ENCODE data around the gene HINT3. TPM values are rescaled to one million over a fixed set of nuclear protein-coding genes. Genes with fewer than 3 reads are reported as not detected.
"Not testable (repeated sequence)": the region's sequence is repeated elsewhere in the genome, so short reads cannot be mapped to it uniquely, and the experiment has no call there.

Gene HINT3
- total and polyA plus RNA-seq, 2 donors (not counting 3 experiments of a cell fraction or from before 2014, with no cell fraction given): 1.8 to 8.4 TPM

- no peak overlapping the region for H3K4me2 ChIP-seq (ENCODE audit: insufficient read depth, low read length)
- dilution Hi-C loops (cut with MboI; ENCODE audit: extremely low pct_ligation_motif_present, low sequenced_read_pairs) (no loop called here), intact Hi-C loops (cut with micrococcal nuclease) (no loop called here)
- H3K4me3 ChIP-seq (replicated peaks in 1 of 3; ENCODE audit: insufficient read depth in 1 of 3, low read depth in 1 of 3, low read length in 3 of 3): no peak overlapping the region
- H3K9ac ChIP-seq (replicated peaks; ENCODE audit: extremely low read depth, insufficient read depth, low read length): no peak overlapping the region
- H3K27me3 ChIP-seq (ENCODE audit: control insufficient read depth in 2 of 2, insufficient read depth in 2 of 2, low read length in 2 of 2): no peaks in the 10 kb centered on the region
- TF ChIP-seq GATA2 (IDR thresholded peaks at IDR 0.05; ENCODE audit: insufficient read depth, insufficient read length, low read depth, low read length) (no peak), EZH2 (IDR thresholded peaks at IDR 0.05; ENCODE audit: borderline replicate concordance, low read depth, low read length, severe bottlenecking) (no peak), JUN (IDR thresholded peaks at IDR 0.05; ENCODE audit: borderline replicate concordance, insufficient read depth, insufficient read length, low read depth) (no peak), POLR2AphosphoS5 (IDR thresholded peaks at IDR 0.05; ENCODE audit: insufficient read depth, low read depth, low read length) (no peak), MYC (IDR thresholded peaks at IDR 0.05; ENCODE audit: low read depth, low read length) (no peak)
- TF ChIP-seq, protein P1, sequence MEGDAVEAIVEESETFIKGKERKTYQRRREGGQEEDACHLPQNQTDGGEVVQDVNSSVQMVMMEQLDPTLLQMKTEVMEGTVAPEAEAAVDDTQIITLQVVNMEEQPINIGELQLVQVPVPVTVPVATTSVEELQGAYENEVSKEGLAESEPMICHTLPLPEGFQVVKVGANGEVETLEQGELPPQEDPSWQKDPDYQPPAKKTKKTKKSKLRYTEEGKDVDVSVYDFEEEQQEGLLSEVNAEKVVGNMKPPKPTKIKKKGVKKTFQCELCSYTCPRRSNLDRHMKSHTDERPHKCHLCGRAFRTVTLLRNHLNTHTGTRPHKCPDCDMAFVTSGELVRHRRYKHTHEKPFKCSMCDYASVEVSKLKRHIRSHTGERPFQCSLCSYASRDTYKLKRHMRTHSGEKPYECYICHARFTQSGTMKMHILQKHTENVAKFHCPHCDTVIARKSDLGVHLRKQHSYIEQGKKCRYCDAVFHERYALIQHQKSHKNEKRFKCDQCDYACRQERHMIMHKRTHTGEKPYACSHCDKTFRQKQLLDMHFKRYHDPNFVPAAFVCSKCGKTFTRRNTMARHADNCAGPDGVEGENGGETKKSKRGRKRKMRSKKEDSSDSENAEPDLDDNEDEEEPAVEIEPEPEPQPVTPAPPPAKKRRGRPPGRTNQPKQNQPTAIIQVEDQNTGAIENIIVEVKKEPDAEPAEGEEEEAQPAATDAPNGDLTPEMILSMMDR (IDR thresholded peaks at IDR 0.05; ENCODE audit: extremely low read depth in 1 of 2, insufficient read depth in 1 of 2, low read depth in 1 of 2, low read length in 2 of 2): no peak
- H4K20me1 ChIP-seq (replicated peaks; ENCODE audit: control insufficient read depth, extremely low read depth, insufficient read depth, low read length): no peaks in the 10 kb centered on the region
- ChIA-PET POLR2A (no interaction called here), CTCF (no interaction called here)
- no peaks in the 10 kb centered on the region for H3K79me2 ChIP-seq (ENCODE audit: control insufficient read depth, insufficient read depth, low read length)
- H3K4me1 ChIP-seq (ENCODE audit: control insufficient read depth, extremely low read depth, insufficient read depth, low read length): no peaks in the 10 kb centered on the region
- H3K27ac ChIP-seq (ENCODE audit: insufficient read depth, low read depth, low read length): no peak overlapping the region
- peaks cover 0 to 2% of the 10 kb centered on the region in 2 experiments for H3K36me3 ChIP-seq (ENCODE audit: control insufficient read depth in 2 of 2, extremely low read depth in 1 of 2, insufficient read depth in 2 of 2, low read length in 2 of 2)
- no peaks in the 10 kb centered on the region for H3K9me1 ChIP-seq (replicated peaks; ENCODE audit: control insufficient read depth, extremely low read depth, insufficient read depth, low read length)
- DNase-seq (ENCODE audit: low read depth, low spot score) (no peak), FAIRE-seq (no peak)
- no peak overlapping the region for H2AFZ ChIP-seq (ENCODE audit: low read depth, low read length)
- H3K9me3 ChIP-seq (replicated peaks; ENCODE audit: control insufficient read depth, insufficient read depth, low read length): no peaks in the 10 kb centered on the region
- no TSS peak for BruUV-seq (replicated peaks)
Measured at GRCh38 chr6:126020305-126021050, 63.9 kb downstream of the HINT3 start.

DNA sequence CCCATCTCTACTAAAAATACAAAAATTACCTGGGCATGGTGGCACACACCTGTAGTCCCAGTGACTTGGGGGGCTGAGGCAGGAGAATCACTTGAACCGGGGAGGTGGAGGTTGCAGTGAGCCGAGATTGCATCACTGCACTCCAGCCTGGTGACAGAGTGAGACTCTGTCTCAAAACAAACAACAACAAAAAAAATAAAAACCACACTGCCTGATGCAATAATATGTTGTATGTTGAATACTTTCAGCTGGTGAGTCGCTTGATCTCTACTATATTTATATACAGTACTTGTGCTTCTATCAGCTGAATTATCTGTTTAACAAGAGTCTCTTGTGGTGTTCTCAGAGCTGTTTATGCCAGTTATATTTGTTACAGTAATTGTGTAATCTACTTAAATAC lies 66.9 kb downstream of the HINT3 start:
- H3K9me1 ChIP-seq (replicated peaks; ENCODE audit: control insufficient read depth, extremely low read depth, insufficient read depth, low read length); POLR2A ChIA-PET; FAIRE-seq; H3K4me1 ChIP-seq (ENCODE audit: control insufficient read depth, extremely low read depth, insufficient read depth, low read length); H3K9me3 ChIP-seq (replicated peaks; ENCODE audit: control insufficient read depth, insufficient read depth, low read length); intact Hi-C loops (cut with micrococcal nuclease); H3K27me3 ChIP-seq (ENCODE audit: control insufficient read depth in 2 of 2, insufficient read depth in 2 of 2, low read length in 2 of 2); BruUV-seq (replicated peaks); H3K36me3 ChIP-seq (ENCODE audit: control insufficient read depth in 2 of 2, extremely low read depth in 1 of 2, insufficient read depth in 2 of 2, low read length in 2 of 2); H3K79me2 ChIP-seq (ENCODE audit: control insufficient read depth, insufficient read depth, low read length); dilution Hi-C loops (cut with MboI; ENCODE audit: extremely low pct_ligation_motif_present, low sequenced_read_pairs); H3K4me3 ChIP-seq (replicated peaks in 1 of 3; ENCODE audit: insufficient read depth in 1 of 3, low read depth in 1 of 3, low read length in 3 of 3); H3K27ac ChIP-seq (ENCODE audit: insufficient read depth, low read depth, low read length); H3K9ac ChIP-seq (replicated peaks; ENCODE audit: extremely low read depth, insufficient read depth, low read length); H2AFZ ChIP-seq (ENCODE audit: low read depth, low read length); H4K20me1 ChIP-seq (replicated peaks; ENCODE audit: control insufficient read depth, extremely low read depth, insufficient read depth, low read length); DNase-seq (ENCODE audit: low read depth, low spot score); CTCF ChIA-PET; H3K4me2 ChIP-seq (ENCODE audit: insufficient read depth, low read length): not testable (repeated sequence)

Data from endothelial cell of umbilical vein (primary cell).